Natural killer cell (primary cell): ENCODE results near the gene PAM. TPM values are rescaled to one million over a fixed set of nuclear protein-coding genes. Genes with fewer than 3 reads are reported as not detected.

Source experiments
- ATAC-seq, 3 donors: fragments of 150-1000 bp in 2 of 3; fragments of 200-7000 bp in 1 of 3; cut with Tn5 transposase; 1 replicate in 1 of 3; 2 replicates in 2 of 3; pipeline ENCODE4 v1.10.0; 2021; ENCODE audit warnings: mild to moderate bottlenecking in 2 of 3, moderate library complexity in 2 of 3
- DNase-seq, 2 donors: peaks; one replicate each; pipeline versions ENCODE4 v3.0.0 to v3.0.0-alpha.2; 2013 to 2021; ENCODE audit warnings: mixed read lengths in 1 of 2
- H3K27ac ChIP-seq: one replicate; pipeline ENCODE4 v1.5.1; 2013; ENCODE audit warnings: mild to moderate bottlenecking, low read length
- H3K27me3 ChIP-seq: one replicate; pipeline ENCODE4 v1.6.1; 2013; ENCODE audit warnings: low read length; ENCODE audit not compliant: control insufficient read depth, insufficient read depth
- H3K36me3 ChIP-seq: one replicate; pipeline ENCODE4 v1.6.1; 2013; ENCODE audit warnings: low read length; ENCODE audit not compliant: control insufficient read depth, insufficient read depth
- H3K4me1 ChIP-seq: one replicate; pipeline ENCODE4 v1.6.1; 2013; ENCODE audit warnings: low read length; ENCODE audit not compliant: control insufficient read depth, insufficient read depth
- H3K4me3 ChIP-seq: one replicate; pipeline ENCODE4 v1.5.1; 2013; ENCODE audit warnings: low read length
- H3K9me3 ChIP-seq: one replicate; pipeline ENCODE4 v1.6.1; 2013; ENCODE audit warnings: low read length; ENCODE audit not compliant: control insufficient read depth, insufficient read depth
- H3K27ac Mint-ChIP-seq, 2 donors: one replicate each; pipeline ENCODE4 v1.8.0; 2022; ENCODE audit warnings: mild to moderate bottlenecking in 2 of 2, mixed read lengths in 2 of 2, moderate library complexity in 1 of 2
- H3K27me3 Mint-ChIP-seq, 2 donors: one replicate each; pipeline ENCODE4 v1.8.0; 2022; ENCODE audit warnings: low read depth in 2 of 2, mixed read lengths in 2 of 2
- H3K36me3 Mint-ChIP-seq: one replicate; pipeline ENCODE4 v1.8.0; 2022; ENCODE audit warnings: mixed read lengths
- H3K4me1 Mint-ChIP-seq, 2 donors: one replicate each; pipeline ENCODE4 v1.8.0; 2022; ENCODE audit warnings: mixed read lengths in 2 of 2
- H3K4me3 Mint-ChIP-seq: one replicate; pipeline ENCODE4 v1.8.0; 2022; ENCODE audit warnings: mild to moderate bottlenecking, moderate library complexity, mixed read lengths
- H3K9me3 Mint-ChIP-seq, 2 donors: one replicate each; pipeline ENCODE4 v1.8.0; 2022; ENCODE audit warnings: mixed read lengths in 2 of 2
- WGBS: methylation state at CpG from one replicate; pipeline ENCODE4 v1.1.7; 2013; ENCODE audit warnings: missing lambda C conversion rate; ENCODE audit not compliant: insufficient coverage; 5-methylcytosine and 5-hydroxymethylcytosine counted together
- intact Hi-C: fragments of 100-400 bp; cut with micrococcal nuclease; formaldehyde crosslinking; loops from one replicate; pipeline ENCODE4 v1.14.2; 2022
- total RNA-seq, 4 donors: library from RNA; stranded (reverse); fragments of 120-200 nt in 1 of 4; gene quantifications; one replicate each; pipeline versions ENCODE4 v1.2.3 to v1.2.4, GENCODE V29; 2013 to 2022
- TF ChIP-seq, protein P1 (sequence below): fragments of 200-600 bp; IDR thresholded peaks from one replicate; pipeline ENCODE4 v1.8.0; 2022; ENCODE audit warnings: antibody characterized with exemption

The PAM gene
- total RNA-seq, 3 donors from 2014 or later (not counting 1 experiment from before 2014, with no cell fraction given), result 67.6 to 79.9 (median 75.3) TPM

DNA sequence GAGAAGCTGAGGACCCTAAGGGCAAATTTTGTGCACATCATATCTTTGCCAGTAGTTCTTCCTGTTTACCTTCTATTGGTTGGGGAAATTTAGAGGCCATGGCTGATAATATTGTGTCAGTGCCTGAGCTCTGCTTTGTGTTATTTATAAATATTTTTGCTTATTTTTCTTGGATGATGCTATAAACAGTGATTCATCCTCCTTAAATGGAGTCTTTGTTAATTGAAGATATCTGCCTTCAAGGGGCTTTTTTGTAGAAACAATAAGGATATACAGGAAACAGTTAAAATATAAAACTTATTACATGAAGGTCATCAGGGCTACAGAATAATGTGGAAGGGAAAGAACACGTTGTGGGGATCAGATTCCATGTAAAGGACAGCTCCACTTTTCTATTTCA, 78.0 kb downstream of the PAM start:
- no peak overlapping the region for H3K4me3 Mint-ChIP-seq
- H3K27me3 ChIP-seq, result no peaks in the 10 kb centered on the region
- intact Hi-C loops, result no loop called here
- peaks cover 15% of the 10 kb centered on the region for H3K4me1 ChIP-seq
- TF ChIP-seq, protein P1, sequence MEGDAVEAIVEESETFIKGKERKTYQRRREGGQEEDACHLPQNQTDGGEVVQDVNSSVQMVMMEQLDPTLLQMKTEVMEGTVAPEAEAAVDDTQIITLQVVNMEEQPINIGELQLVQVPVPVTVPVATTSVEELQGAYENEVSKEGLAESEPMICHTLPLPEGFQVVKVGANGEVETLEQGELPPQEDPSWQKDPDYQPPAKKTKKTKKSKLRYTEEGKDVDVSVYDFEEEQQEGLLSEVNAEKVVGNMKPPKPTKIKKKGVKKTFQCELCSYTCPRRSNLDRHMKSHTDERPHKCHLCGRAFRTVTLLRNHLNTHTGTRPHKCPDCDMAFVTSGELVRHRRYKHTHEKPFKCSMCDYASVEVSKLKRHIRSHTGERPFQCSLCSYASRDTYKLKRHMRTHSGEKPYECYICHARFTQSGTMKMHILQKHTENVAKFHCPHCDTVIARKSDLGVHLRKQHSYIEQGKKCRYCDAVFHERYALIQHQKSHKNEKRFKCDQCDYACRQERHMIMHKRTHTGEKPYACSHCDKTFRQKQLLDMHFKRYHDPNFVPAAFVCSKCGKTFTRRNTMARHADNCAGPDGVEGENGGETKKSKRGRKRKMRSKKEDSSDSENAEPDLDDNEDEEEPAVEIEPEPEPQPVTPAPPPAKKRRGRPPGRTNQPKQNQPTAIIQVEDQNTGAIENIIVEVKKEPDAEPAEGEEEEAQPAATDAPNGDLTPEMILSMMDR, result no peak
- H3K4me3 ChIP-seq, result no peak overlapping the region
- no peak overlapping the region for H3K27ac ChIP-seq
- DNase-seq, result no peak
- H3K36me3 ChIP-seq, result no peaks in the 10 kb centered on the region
- peaks cover 57 to 59% of the 10 kb centered on the region in 2 donors for H3K4me1 Mint-ChIP-seq
- H3K36me3 Mint-ChIP-seq, result no peaks in the 10 kb centered on the region
- peak overlapping the region; percentile 68 to 71 for H3K27ac Mint-ChIP-seq
- no CpG with 5 or more reads among the region's 1 CpG for WGBS
- no peaks in the 10 kb centered on the region for H3K27me3 Mint-ChIP-seq
- ATAC-seq, result no peak
- no peaks in the 10 kb centered on the region for H3K9me3 ChIP-seq
- no peaks in the 10 kb centered on the region for H3K9me3 Mint-ChIP-seq

DNA sequence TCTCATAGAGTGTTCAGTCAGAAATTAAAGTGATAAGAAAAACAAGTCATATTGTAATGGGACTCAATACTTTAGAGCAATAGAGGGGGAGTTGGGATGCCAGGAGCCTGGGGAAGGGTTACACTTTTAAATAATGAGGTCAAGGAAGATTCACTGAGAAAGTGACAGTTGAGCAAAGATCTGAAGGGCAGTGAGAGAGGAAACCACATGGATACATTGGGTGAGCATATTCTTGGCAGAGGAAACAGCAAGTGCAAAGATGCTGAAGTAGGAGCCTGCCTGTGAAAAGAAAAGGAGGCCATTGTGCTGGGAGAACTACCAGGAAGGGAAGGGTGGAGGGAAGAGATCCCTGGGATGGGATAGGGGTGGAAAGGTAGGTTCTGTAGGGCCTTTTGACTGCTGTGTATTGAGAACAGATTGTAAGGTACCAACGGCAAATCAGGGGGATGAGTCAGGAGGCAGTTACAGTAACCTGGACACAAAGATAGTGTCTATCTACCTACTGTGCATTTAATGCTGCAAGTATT, 79.4 kb downstream of the PAM start:
- WGBS, result 79% methylated on average over 1 of the region's 1 CpG
- H3K27me3 ChIP-seq, result no peaks in the 10 kb centered on the region
- no peaks in the 10 kb centered on the region for H3K9me3 ChIP-seq
- H3K4me3 ChIP-seq, result no peak overlapping the region
- ATAC-seq (peak in 1 of 3 donors; percentile 37), DNase-seq (no peak)
- no peak overlapping the region for H3K27ac ChIP-seq
- Mint-ChIP-seq H3K4me1 (peaks cover 53 to 59% of the 10 kb centered on the region in 2 donors), H3K4me3 (peak overlapping the region; percentile 35), H3K27me3 (no peaks in the 10 kb centered on the region), H3K36me3 (no peaks in the 10 kb centered on the region), H3K27ac (peak overlapping the region; percentile 5 to 64), H3K9me3 (no peaks in the 10 kb centered on the region)
- intact Hi-C loops, result loop anchor here (2.0 kb wide), 1 partner anchor 30 kb away; no protein-coding TSS in a partner anchor
- H3K36me3 ChIP-seq, result no peaks in the 10 kb centered on the region
- TF ChIP-seq, protein P1, result no peak
- peaks cover 15% of the 10 kb centered on the region for H3K4me1 ChIP-seq

DNA sequence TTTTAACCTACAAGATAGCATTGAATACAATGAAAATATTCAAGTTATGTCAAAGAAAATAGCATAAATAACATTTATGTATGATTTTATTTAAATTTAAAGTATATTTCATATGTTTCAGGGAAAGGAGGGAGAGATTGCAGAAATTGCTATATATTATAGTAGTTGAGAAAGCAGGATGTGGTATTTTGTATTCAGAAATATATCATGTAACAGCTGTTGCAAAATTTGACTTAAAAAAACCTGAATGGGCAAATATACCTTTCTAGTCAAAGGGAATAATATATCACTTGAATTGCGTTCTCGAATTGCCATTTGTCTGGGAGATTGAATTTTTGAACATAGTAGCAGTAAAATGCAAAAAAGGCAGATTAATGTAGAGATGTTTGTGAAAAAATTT, 80.6 kb downstream of the PAM start:
- ATAC-seq (peak in 1 of 3 donors; percentile 40), DNase-seq (no peak)
- intact Hi-C loops, result loop anchor here (2.0 kb wide), 1 partner anchor 29 kb away; no protein-coding TSS in a partner anchor
- H3K27ac ChIP-seq, result no peak overlapping the region
- Mint-ChIP-seq H3K36me3 (no peaks in the 10 kb centered on the region), H3K9me3 (no peaks in the 10 kb centered on the region), H3K4me1 (peaks cover 46 to 59% of the 10 kb centered on the region in 2 donors), H3K4me3 (peak overlapping the region; percentile 49), H3K27ac (peak overlapping the region; percentile 78 to 82), H3K27me3 (no peaks in the 10 kb centered on the region)
- H3K4me1 ChIP-seq, result peaks cover 15% of the 10 kb centered on the region
- TF ChIP-seq, protein P1, result no peak
- H3K9me3 ChIP-seq, result no peaks in the 10 kb centered on the region
- no peak overlapping the region for H3K4me3 ChIP-seq
- no peaks in the 10 kb centered on the region for H3K27me3 ChIP-seq
- no peaks in the 10 kb centered on the region for H3K36me3 ChIP-seq
- 0% methylated on average over 2 of the region's 2 CpGs for WGBS

DNA sequence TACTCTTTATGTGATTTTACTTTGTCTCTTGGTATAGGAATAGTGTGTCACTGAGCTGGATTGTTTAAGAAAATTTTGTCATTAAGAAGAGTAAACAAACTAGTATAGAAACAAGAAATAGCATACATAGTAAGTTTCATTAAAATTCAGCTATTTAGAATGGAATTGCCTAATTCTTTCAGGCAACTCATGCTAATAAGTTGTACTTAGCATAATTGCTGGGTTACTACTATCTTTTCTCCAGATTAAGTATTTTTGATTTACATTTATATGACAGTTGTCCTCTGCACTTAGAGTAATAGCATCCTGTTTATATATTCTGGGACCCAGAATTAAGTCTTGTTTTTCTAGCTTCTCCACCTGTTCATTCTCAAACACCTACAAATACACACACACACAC, 85.9 kb downstream of the PAM start:
- Histone ChIP-seq H3K4me1 (peaks cover 10% of the 10 kb centered on the region), H3K27me3 (no peaks in the 10 kb centered on the region), H3K27ac (no peak overlapping the region), H3K36me3 (no peaks in the 10 kb centered on the region), H3K9me3 (no peaks in the 10 kb centered on the region), H3K4me3 (no peak overlapping the region)
- Mint-ChIP-seq H3K27me3 (no peaks in the 10 kb centered on the region), H3K36me3 (no peaks in the 10 kb centered on the region), H3K4me1 (peaks cover 27 to 38% of the 10 kb centered on the region in 2 donors), H3K27ac (no peak overlapping the region), H3K4me3 (no peak overlapping the region), H3K9me3 (no peaks in the 10 kb centered on the region)
- TF ChIP-seq, protein P1, result no peak
- DNase-seq, result no peak
- intact Hi-C loops, result no loop called here
- no peak for ATAC-seq
